Measurements from ENCODE around the gene FILIP1. TPM values are rescaled to one million over a fixed set of nuclear protein-coding genes. Genes with fewer than 3 reads are reported as not detected.

The FILIP1 gene
- polyA plus RNA-seq, 1 of the 3 experiments (the other 2 are of a cell fraction), result 0.03 TPM

- TF ChIP-seq, protein P1, sequence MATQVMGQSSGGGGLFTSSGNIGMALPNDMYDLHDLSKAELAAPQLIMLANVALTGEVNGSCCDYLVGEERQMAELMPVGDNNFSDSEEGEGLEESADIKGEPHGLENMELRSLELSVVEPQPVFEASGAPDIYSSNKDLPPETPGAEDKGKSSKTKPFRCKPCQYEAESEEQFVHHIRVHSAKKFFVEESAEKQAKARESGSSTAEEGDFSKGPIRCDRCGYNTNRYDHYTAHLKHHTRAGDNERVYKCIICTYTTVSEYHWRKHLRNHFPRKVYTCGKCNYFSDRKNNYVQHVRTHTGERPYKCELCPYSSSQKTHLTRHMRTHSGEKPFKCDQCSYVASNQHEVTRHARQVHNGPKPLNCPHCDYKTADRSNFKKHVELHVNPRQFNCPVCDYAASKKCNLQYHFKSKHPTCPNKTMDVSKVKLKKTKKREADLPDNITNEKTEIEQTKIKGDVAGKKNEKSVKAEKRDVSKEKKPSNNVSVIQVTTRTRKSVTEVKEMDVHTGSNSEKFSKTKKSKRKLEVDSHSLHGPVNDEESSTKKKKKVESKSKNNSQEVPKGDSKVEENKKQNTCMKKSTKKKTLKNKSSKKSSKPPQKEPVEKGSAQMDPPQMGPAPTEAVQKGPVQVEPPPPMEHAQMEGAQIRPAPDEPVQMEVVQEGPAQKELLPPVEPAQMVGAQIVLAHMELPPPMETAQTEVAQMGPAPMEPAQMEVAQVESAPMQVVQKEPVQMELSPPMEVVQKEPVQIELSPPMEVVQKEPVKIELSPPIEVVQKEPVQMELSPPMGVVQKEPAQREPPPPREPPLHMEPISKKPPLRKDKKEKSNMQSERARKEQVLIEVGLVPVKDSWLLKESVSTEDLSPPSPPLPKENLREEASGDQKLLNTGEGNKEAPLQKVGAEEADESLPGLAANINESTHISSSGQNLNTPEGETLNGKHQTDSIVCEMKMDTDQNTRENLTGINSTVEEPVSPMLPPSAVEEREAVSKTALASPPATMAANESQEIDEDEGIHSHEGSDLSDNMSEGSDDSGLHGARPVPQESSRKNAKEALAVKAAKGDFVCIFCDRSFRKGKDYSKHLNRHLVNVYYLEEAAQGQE (IDR thresholded peaks at IDR 0.05; ENCODE audit: low read depth, low read length), result no peak
- TF ChIP-seq, protein P2, sequence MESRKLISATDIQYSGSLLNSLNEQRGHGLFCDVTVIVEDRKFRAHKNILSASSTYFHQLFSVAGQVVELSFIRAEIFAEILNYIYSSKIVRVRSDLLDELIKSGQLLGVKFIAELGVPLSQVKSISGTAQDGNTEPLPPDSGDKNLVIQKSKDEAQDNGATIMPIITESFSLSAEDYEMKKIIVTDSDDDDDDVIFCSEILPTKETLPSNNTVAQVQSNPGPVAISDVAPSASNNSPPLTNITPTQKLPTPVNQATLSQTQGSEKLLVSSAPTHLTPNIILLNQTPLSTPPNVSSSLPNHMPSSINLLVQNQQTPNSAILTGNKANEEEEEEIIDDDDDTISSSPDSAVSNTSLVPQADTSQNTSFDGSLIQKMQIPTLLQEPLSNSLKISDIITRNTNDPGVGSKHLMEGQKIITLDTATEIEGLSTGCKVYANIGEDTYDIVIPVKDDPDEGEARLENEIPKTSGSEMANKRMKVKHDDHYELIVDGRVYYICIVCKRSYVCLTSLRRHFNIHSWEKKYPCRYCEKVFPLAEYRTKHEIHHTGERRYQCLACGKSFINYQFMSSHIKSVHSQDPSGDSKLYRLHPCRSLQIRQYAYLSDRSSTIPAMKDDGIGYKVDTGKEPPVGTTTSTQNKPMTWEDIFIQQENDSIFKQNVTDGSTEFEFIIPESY (IDR thresholded peaks at IDR 0.05; ENCODE audit: borderline replicate concordance, low read depth), result no peak
- TF ChIP-seq FOSL2 (IDR thresholded peaks at IDR 0.05; ENCODE audit: borderline replicate concordance, low read depth) (no peak), NRF1 (IDR thresholded peaks at IDR 0.05; ENCODE audit: low read depth, low read length) (no peak), MAX (IDR thresholded peaks at IDR 0.05; ENCODE audit: low read depth) (no peak), NFIC (IDR thresholded peaks at IDR 0.05; ENCODE audit: borderline replicate concordance) (no peak), GABPA (IDR thresholded peaks at IDR 0.05; ENCODE audit: low read depth) (no peak), EZH2phosphoT487 (IDR thresholded peaks at IDR 0.05; ENCODE audit: borderline replicate concordance, low read depth) (no peak), SIN3A (IDR thresholded peaks at IDR 0.05; ENCODE audit: borderline replicate concordance, low read depth, low read length) (no peak)
Observed at GRCh38 chr6:75363304-75363703, 130.3 kb downstream of the FILIP1 start (continued).

DNA sequence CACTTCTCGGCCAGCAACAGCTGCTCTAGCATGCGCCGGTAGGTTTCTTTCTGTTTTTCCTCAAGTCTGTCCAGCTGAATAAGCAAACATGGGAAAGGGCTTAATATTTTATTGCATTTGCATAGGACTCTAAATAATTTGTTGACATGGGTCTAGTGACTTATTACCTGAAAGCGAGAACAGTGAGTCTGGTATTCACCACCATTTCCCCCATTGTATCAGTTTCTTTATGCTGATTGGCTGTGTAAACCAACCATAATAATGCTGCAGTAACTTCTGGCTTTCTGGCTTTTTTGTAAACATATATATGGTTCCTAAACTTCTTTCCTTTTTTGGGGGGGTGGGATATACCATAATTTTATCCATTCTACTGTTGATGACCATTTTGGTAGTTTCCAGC, 140.0 kb downstream of the FILIP1 start:
- Histone ChIP-seq H3K36me3 (replicated peaks in 1 of 2; ENCODE audit: control insufficient read depth in 1 of 2, insufficient read depth in 2 of 2, low read length in 1 of 2) (no peaks in the 10 kb centered on the region), H3K4me3 (ENCODE audit: low read depth in 2 of 2, low read length in 1 of 2) (no peak overlapping the region), H3K4me2 (no peak overlapping the region), H3K9me3 (no peaks in the 10 kb centered on the region), H2AFZ (ENCODE audit: low read depth) (no peak overlapping the region), H4K20me1 (ENCODE audit: insufficient read depth) (no peaks in the 10 kb centered on the region), H3K27me3 (ENCODE audit: insufficient read depth) (no peaks in the 10 kb centered on the region), H3K9me2 (no peaks in the 10 kb centered on the region), H3K27ac (ENCODE audit: low read depth in 2 of 2, low read length in 1 of 2) (no peak overlapping the region), H3K4me1 (ENCODE audit: control insufficient read depth in 1 of 2, insufficient read depth in 2 of 2, low read depth in 1 of 2, low read length in 1 of 2) (peaks cover 4 to 11% of the 10 kb centered on the region in 2 experiments; a peak in 3 of 4 replicates), H3F3A (replicated peaks; ENCODE audit: insufficient read depth) (no peaks in the 10 kb centered on the region), H3K79me2 (ENCODE audit: insufficient read depth) (no peaks in the 10 kb centered on the region), H3K9ac (no peak overlapping the region)
- DNase-seq, result no peak
- WGBS (ENCODE audit: low lambda C conversion rate), result 95% methylated on average over 4 of the region's 4 CpGs
- TF ChIP-seq CHD2 (IDR thresholded peaks at IDR 0.05; ENCODE audit: low read length, partially characterized antibody) (no peak), NFIC (IDR thresholded peaks at IDR 0.05; ENCODE audit: borderline replicate concordance) (no peak), EP300 (IDR thresholded peaks at IDR 0.05; ENCODE audit: borderline replicate concordance in 1 of 2, low read depth in 1 of 2, low read length in 1 of 2) (no peak), USF2 (IDR thresholded peaks at IDR 0.05; ENCODE audit: borderline replicate concordance, low read depth, low read length) (no peak), POLR2AphosphoS5 (IDR thresholded peaks at IDR 0.05; ENCODE audit: low read depth, low read length) (no peak), EZH2phosphoT487 (IDR thresholded peaks at IDR 0.05; ENCODE audit: borderline replicate concordance, low read depth) (no peak), SMC3 (IDR thresholded peaks at IDR 0.05; ENCODE audit: low read depth, low read length) (no peak), YY1 (IDR thresholded peaks at IDR 0.05; ENCODE audit: low read depth) (no peak), RXRA (IDR thresholded peaks at IDR 0.05; ENCODE audit: borderline replicate concordance, low read depth) (no peak)
- TF ChIP-seq, protein P3, sequence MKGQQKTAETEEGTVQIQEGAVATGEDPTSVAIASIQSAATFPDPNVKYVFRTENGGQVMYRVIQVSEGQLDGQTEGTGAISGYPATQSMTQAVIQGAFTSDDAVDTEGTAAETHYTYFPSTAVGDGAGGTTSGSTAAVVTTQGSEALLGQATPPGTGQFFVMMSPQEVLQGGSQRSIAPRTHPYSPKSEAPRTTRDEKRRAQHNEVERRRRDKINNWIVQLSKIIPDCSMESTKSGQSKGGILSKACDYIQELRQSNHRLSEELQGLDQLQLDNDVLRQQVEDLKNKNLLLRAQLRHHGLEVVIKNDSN (IDR thresholded peaks at IDR 0.05; ENCODE audit: borderline replicate concordance, low read depth), result no peak
- TF ChIP-seq, protein P4, sequence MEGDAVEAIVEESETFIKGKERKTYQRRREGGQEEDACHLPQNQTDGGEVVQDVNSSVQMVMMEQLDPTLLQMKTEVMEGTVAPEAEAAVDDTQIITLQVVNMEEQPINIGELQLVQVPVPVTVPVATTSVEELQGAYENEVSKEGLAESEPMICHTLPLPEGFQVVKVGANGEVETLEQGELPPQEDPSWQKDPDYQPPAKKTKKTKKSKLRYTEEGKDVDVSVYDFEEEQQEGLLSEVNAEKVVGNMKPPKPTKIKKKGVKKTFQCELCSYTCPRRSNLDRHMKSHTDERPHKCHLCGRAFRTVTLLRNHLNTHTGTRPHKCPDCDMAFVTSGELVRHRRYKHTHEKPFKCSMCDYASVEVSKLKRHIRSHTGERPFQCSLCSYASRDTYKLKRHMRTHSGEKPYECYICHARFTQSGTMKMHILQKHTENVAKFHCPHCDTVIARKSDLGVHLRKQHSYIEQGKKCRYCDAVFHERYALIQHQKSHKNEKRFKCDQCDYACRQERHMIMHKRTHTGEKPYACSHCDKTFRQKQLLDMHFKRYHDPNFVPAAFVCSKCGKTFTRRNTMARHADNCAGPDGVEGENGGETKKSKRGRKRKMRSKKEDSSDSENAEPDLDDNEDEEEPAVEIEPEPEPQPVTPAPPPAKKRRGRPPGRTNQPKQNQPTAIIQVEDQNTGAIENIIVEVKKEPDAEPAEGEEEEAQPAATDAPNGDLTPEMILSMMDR (IDR thresholded peaks at IDR 0.05), result no peak
- ChIA-PET CTCF (interaction anchor here (1.9 to 4.1 kb wide), 2 partner anchors 15 to 87 kb away, joined by 6 to 11 read pairs; no protein-coding TSS in a partner anchor), POLR2A (no interaction called here)
